GM18505 (cell line): Measurements from ENCODE around the gene SPDEF.

Experiments used
- ATAC-seq: cut with Tn5 transposase; IDR thresholded peaks from one replicate; pipeline ENCODE4 v1.9.1; 2021; ENCODE audit not compliant: unreplicated experiment
- POLR2A ChIP-seq: IDR thresholded peaks from 4 replicates; pipeline ENCODE4 v1.6.1; 2011; ENCODE audit warnings: borderline replicate concordance; ENCODE audit not compliant: insufficient read depth, insufficient read length; ENCODE audit errors: extremely low read depth

The SPDEF gene

GRCh38 chr6:34521463-34522285, 34.5 kb downstream of the SPDEF start:
- no peak for ATAC-seq
- TF ChIP-seq POLR2A = no peak

- no peak for TF ChIP-seq POLR2A
- no peak for ATAC-seq
These were observed 35.3 kb downstream of the SPDEF start for GRCh38 chr6:34520645-34521462.

- ATAC-seq = no peak
- TF ChIP-seq POLR2A = no peak
These were observed 36.0 kb downstream of the SPDEF start for GRCh38 chr6:34519971-34520644.

- TF ChIP-seq POLR2A = no peak
- ATAC-seq = no peak
These were observed 37.3 kb downstream of the SPDEF start for GRCh38 chr6:34518669-34519365.

GRCh38 chr6:34517966-34518365, 38.2 kb downstream of the SPDEF start:
- TF ChIP-seq POLR2A = no peak
- ATAC-seq = no peak

GRCh38 chr6:34517461-34517881, 38.7 kb downstream of the SPDEF start:
- no peak for TF ChIP-seq POLR2A
- no peak for ATAC-seq

- no peak for TF ChIP-seq POLR2A
- ATAC-seq = no peak
These were observed 39.5 kb downstream of the SPDEF start for GRCh38 chr6:34516391-34517324.

GRCh38 chr6:34515473-34516387, 40.4 kb downstream of the SPDEF start:
- no peak for TF ChIP-seq POLR2A
- ATAC-seq = no peak

GRCh38 chr6:34514593-34515472, 41.3 kb downstream of the SPDEF start:
- no peak for ATAC-seq
- no peak for TF ChIP-seq POLR2A

GRCh38 chr6:34514112-34514511, 42.0 kb downstream of the SPDEF start:
- no peak for TF ChIP-seq POLR2A

More at GRCh38 chr6:34514112-34514511, 42.0 kb downstream of the SPDEF start:
- ATAC-seq = no peak
